ENCODE measurements around the gene MVB12B.

DNA sequence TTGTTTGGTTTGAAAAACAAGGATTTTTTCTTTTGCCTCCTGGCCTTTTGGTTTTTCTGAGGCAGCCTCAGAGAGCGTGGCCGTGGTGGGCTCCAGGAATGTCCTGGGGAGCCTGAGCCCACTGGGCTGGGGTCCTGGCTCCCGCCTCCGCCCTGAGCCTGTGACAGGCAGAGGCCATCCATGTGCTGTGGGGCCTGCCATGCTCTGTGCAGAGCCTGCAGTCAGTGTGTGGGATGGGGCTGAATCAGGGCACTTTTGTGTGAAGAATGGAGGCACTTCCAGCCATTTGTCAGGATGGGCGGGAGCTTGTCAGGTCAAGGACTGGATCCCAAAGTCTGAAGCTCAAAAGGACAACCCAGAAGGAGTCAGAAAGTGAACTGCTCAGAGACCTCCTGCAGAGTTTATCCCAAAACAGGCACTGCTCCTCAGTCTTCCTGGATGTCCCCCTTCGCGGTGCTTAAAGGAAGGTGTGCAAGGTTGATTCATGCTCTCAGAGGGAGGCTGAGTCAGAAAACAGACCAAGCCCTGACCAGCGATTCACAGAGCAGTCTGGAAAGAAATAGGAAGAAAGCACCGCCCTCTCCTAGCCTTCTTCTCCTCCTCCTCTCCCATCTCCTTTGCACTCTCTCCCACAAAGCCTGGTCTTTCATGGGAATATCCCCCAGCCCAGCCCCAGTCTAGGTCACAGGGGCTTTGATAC, 53.2 kb downstream of the MVB12B start:
- TF ChIP-seq POLR2A (IDR thresholded peaks at IDR 0.05), result no peak
- TF ChIP-seq CTCF (IDR thresholded peaks at IDR 0.05), result no peak
- TF ChIP-seq EP300 (IDR thresholded peaks at IDR 0.05), result no peak

Measured in tibial nerve (tissue), 4 donors.